AG04449 (cell line): ENCODE results near the gene NCAM2.

Experiments
- CTCF ChIA-PET: fragments of 350-600 bp; formaldehyde crosslinking; extraction: SDS; loops from one replicate; lab custom pipeline; 2021; ENCODE audit warnings: antibody characterized with exemption; lab: Yijun Ruan, JAX
- POLR2A ChIA-PET: fragments of 400-600, 350-600 bp; formaldehyde crosslinking; extraction: SDS; loops from one replicate; lab custom pipeline; 2020; ENCODE audit warnings: antibody characterized with exemption, inconsistent platforms; lab: Yijun Ruan, JAX
- DNase-seq: peaks from one replicate; pipeline ENCODE4 v3.0.0-alpha.2; 2010; ENCODE audit warnings: low read depth, low spot score
- H3K4me3 ChIP-seq: 2 replicates; pipeline ENCODE4 v1.5.1; 2011; ENCODE audit warnings: low read depth, mild to moderate bottlenecking, control low read depth, low read length
- TF ChIP-seq, protein P1 (sequence below): IDR thresholded peaks from one replicate; pipeline ENCODE4 v1.5.1; 2011; ENCODE audit warnings: mild to moderate bottlenecking, moderate library complexity, low read length, control low read depth, inconsistent platforms; ENCODE audit not compliant: insufficient read depth; ENCODE audit errors: missing control alignments

NCAM2 gene

GRCh38 chr21:21030311-21030710 lies 32.1 kb downstream of the NCAM2 start:
- ChIA-PET CTCF (no interaction called here), POLR2A (no interaction called here)
- H3K4me3 ChIP-seq: no peak overlapping the region
- DNase-seq: no peak
- TF ChIP-seq, protein P1, sequence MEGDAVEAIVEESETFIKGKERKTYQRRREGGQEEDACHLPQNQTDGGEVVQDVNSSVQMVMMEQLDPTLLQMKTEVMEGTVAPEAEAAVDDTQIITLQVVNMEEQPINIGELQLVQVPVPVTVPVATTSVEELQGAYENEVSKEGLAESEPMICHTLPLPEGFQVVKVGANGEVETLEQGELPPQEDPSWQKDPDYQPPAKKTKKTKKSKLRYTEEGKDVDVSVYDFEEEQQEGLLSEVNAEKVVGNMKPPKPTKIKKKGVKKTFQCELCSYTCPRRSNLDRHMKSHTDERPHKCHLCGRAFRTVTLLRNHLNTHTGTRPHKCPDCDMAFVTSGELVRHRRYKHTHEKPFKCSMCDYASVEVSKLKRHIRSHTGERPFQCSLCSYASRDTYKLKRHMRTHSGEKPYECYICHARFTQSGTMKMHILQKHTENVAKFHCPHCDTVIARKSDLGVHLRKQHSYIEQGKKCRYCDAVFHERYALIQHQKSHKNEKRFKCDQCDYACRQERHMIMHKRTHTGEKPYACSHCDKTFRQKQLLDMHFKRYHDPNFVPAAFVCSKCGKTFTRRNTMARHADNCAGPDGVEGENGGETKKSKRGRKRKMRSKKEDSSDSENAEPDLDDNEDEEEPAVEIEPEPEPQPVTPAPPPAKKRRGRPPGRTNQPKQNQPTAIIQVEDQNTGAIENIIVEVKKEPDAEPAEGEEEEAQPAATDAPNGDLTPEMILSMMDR: no peak

DNA sequence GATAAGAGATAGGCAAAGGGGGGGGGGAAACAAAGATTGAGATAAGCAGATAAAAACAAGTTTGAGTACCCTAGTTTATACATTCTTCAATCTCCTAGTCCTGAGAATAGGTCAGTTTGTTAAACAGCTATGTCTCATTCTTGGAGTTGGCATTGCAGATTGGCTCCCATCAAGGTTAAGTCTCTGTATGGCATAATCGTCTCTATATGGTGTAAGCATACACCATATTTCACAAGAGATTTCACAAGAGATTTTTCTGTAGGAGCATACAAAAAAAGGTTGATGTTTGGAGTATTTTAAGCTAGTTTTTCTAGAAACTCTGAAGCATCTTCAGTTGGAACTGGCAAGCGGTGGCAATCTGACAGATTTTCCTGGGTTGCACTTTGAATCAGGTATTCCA lies 35.8 kb downstream of the NCAM2 start:
- ChIA-PET CTCF (interaction anchor here (1.3 kb wide), 1 partner anchor 30 kb away, joined by 4 read pairs; no protein-coding TSS in a partner anchor), POLR2A (no interaction called here)
- TF ChIP-seq, protein P1: no peak
- H3K4me3 ChIP-seq: no peak overlapping the region
- DNase-seq: no peak

DNA sequence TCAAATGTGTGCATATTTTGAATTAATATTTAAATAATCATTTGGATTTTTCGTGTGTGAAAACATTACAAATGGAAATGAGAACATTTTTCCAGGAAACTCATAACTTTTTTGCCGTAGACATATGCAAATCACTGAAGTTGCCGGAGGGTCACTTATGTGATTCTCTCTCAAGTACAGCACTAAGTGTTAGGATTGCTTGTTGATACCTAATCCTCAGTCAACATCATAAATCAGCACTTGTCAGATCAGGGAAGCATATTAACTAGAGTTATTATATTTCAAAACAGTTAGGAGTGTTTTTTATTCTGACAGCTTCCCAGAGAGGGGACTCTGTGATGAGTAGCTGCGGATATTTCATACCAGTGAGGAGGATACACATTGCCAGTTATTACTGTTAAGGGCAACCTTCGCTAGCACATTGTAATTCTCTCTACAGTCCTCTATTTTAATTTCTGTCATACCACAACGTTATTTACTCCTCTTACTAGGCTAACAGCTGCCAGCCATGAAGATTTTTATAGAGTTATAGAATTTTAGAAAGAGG lies 41.5 kb downstream of the NCAM2 start:
- TF ChIP-seq, protein P1: no peak
- H3K4me3 ChIP-seq: no peak overlapping the region
- DNase-seq: no peak
- CTCF ChIA-PET: no interaction called here
- POLR2A ChIA-PET: no interaction called here

- DNase-seq: no peak
- ChIA-PET CTCF (no interaction called here), POLR2A (no interaction called here)
These were observed 47.3 kb downstream of the NCAM2 start for GRCh38 chr21:21045518-21045917.

DNA sequence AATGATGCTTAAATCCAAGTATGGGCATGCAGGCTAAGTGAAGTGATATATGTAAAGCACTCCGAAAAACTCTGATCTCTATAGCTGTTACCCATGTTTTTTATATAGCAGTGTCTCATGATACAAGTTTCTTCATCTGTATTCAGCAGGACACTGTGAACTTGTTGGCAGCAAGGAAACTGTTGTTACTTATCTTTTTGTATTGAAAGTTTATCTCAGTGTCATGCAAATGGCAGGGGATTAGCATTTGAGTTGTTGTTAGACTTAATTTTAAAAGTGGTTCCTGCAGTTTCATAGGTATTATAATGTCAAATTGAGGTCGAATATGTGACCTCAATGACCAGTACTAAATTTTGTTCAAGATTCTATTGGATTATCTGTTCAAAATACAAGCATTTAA lies 47.9 kb downstream of the NCAM2 start:
- ChIA-PET POLR2A (no interaction called here), CTCF (no interaction called here)
- TF ChIP-seq, protein P1: no peak
- no peak overlapping the region for H3K4me3 ChIP-seq
- DNase-seq: no peak

More at GRCh38 chr21:21045518-21045917, 47.3 kb downstream of the NCAM2 start:
- TF ChIP-seq, protein P1: no peak
- no peak overlapping the region for H3K4me3 ChIP-seq

DNA sequence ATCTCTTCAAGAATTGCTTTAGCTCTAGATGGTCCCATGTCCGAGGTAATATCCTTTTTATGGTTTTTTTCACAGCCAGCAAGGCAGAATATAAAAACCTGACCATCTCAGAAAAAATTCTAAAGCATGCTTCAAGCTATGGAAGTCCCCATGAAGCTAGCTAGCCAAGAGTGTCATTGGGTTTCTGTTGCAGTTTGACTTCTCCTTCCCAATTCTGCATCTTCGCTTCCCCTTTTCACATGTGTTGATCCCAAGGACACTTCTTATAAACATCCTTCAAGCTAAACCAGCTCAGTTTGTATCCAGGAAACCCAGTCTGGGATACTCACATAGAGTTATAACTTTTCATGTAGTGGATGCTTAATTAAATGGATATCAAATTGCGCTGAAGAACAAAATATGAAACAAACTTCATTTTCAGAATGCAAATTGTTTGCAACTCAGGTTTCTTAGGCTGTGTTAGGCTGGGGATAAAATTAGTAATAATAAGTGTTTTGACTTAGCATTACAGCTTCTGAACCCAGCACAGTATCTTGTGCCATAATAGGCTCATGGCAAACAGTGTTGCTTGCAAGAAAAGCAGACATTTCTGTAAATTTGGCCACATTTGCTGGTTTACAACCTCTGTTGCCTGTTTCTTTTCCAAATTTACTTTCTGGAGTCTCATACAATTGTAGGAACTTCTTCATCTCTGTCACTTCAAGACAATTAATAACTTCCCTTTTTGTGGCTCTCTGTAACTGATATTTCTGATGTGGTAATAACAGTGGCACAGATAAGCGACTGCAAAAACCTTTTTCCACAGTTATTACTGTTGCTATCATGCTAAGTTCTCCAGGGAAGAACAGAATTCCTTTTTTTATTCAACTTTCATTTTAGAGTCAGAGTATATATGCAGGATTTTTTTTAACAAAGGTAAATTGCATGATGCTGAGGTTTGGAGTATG lies 53.2 kb downstream of the NCAM2 start:
- H3K4me3 ChIP-seq: no peak overlapping the region
- POLR2A ChIA-PET: no interaction called here
- TF ChIP-seq, protein P1: no peak
- CTCF ChIA-PET: no interaction called here
- DNase-seq: no peak
